HG02623 (cell line): Measurements from ENCODE around the gene SLC25A21.
"Not testable (repeated sequence)": the region's sequence is repeated elsewhere in the genome, so short reads cannot be mapped to it uniquely, and the experiment has no call there.

Source experiments
- ATAC-seq: cut with Tn5 transposase; IDR thresholded peaks from one replicate; pipeline ENCODE4 v1.9.1; 2021; ENCODE audit warnings: moderate library complexity; ENCODE audit not compliant: unreplicated experiment

SLC25A21 gene

DNA sequence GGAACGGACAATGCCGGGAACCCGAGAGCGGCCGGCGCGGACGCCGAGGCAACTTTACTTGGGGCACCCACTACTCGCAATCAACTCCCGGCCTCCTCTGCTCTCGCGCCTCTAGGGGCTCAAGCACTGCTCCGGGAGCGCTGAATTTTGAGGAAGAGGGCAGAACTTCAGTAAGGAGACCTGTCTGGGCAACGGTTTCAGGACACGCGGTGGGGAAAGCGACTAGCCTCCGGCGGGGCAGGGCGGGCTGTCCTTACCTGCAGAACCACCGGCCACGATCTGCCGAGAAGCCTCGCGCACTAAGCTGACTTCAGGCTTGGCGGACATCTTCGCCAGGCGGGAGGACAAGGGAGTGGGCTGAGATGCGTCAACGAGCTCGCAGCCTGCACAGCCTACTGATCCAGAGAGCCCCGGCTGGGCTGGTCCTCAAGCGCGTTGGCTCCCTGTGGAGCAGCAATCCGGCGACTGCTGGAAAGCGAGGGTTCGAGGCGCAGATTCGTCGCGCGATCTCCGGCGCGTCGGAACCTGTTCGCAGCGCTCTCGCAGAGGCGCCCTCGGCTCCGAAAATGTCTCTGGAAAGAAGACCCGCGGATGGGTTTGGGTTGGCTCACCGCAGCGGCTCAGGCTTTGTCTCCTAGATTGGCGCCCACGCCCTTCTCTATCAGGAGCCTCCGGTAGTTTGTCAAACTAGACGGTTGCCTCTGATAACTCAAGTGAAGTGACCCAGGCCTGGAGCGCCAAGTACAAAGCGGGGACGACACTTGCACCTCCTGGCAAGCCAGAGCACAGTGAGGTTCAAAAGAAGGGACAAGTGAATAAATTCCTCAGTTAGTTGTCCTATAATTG lies at the start of gene SLC25A21:
Gene SLC25A21 (minus strand): TSS at position 583 of the 846 bp plus-strand sequence.
- no peak for ATAC-seq

DNA sequence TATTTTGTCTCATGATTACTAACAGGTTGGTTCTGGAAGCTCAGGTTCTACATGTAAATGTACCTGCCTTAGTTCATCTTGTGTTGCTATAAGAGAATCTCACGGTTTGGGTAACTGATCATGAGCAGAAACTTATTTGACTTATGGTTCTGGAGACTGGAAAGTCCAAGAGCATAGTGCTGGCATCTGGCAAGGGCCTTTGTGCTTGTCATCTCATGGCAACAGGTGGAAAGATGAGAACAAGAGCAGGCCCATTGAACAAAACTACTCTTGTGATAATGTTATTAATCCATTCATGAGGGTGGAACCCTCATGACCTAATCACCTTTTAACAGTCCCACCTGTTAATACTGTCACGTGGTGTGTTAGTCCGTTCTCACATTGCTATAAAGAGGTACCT lies 48.7 kb upstream of the SLC25A21 start:
- ATAC-seq: no peak

DNA sequence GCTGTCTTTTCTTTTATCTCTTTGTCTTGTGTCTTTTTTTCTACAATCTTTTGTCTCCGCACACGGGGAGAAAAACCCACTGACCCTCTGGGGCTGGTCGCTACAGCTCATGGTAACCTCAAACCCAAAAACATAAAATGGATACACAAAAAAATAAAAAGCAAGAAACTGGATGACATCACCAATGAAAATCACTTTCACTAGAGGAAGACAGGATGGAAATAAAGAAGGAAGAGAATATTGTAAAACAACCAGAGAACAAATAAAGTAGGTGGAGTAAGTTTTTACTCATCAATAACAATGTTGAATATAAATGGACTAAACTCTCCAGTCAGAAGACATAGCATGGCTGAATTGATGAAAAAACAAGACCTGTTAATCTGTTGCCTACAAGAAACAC lies 42.9 kb upstream of the SLC25A21 start:
- no peak for ATAC-seq

DNA sequence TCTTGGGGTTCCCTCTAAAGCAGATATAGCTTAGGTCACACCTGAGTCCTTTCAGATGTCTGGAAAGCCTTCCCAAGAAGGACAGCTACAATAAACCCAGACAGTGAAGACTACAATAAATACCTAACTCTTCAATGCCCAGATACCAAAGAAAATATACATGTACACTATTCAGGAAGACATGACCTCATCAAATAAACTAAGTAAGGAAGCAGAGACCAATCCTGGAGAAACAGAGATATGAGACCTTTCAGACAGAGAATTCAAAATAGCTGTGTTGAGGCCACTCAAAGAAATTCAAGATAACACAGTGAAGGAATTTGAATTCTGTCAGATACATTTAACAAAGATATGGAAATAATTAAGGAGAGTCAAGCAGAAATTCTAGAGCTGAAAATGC lies 40.6 kb upstream of the SLC25A21 start:
- no peak for ATAC-seq

DNA sequence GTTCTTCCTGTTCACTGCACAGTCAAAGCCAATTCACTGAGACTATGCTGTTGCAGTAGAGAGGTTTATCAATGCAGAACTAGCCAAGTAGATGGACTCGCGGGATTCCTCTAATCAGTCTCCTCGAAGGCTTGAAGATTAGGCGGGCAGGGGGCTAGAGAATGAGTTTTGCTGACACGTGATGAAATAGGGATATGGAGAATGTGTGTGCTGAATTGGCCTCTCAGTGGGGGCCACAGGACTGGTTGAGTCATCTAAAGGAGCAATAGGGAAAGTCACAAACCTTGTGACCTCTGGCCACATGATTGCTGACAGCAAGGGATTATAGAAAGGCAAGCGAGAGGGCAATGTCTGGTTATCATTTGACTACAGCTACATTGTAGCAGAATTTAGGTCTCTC lies 38.0 kb upstream of the SLC25A21 start:
- ATAC-seq: no peak

DNA sequence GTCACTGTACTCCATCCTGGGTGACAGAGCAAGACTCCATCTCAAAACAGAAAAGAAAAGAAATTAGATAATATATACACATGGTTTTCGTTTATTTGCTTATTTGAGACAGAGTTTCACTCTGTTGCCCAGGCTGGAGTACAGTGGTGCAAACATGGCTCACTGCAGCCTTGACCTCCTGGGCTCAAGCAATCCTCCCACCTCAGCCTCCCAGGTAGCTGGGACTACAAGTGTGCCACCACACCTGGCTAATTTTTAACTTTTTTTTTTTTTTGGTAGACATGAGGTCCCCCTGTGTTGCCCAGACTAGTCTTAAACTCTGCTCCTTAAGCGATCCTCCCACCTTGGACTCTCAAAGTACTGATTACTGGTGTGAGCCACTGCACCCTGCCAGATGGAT lies 37.2 kb upstream of the SLC25A21 start:
- not testable (repeated sequence) for ATAC-seq

DNA sequence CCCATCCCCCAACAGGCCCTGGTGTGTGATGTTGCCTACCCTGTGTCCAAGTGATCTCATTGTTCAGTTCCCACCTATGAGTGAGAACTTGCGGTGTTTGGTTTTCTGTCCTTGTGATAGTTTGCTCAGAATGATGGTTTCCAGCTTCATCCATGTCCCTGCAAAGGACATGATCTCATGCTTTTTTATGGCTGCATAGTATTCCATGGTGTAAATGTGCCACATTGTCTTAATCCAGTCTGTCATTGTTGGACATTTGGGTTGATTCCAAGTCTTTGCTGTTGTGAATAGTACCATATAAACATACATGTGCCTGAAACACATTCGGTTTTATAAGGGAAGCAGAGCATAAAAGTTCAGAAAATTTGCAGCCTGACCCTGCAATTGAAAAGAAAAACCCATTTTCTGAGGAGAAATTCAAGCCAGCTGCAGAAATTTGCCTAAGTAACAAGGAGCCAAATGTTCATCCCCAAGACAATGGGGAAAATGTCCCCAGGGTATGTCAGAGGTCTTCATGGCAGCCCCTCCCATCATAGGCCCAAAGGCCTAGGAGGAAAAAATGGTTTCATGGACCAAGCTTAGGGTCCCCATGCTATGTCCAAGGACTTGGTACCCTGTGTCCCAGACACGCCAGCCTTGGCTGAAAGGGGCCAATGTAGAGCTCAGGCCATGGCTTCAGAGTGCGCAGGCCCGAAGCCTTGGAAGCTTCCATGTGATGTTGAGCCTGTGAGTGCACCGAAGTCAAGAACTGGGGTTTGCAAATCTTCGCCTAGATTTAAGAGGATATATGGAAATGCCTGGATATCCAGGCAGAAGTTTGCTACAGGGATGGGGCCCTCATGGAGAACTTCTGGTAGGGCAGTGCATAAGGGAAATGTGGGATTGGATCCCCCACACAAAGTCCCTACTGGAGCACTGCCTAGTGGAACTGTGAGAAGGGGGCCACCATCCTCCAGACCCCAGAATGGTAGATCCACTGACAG lies 33.5 kb upstream of the SLC25A21 start:
- not testable (repeated sequence) for ATAC-seq

DNA sequence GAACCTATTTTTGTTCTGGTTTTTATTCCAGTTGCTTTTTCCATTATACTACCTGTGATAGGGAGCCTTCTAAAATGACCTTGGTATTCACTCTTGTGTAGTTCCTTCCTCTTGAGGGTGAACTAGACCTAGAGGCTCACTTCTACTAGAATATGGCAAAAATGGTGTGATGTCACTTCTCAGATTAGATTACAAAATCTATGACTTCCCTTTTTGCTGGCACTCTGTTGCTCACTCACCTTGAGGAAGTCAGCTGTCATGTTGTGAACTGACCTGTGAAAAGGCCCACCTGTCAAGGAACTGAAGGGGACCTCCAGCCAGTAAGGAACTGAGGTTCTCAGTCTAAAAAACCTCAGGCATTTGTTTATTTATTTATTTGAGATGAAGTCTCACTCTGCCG lies 31.0 kb upstream of the SLC25A21 start:
- ATAC-seq: no peak

DNA sequence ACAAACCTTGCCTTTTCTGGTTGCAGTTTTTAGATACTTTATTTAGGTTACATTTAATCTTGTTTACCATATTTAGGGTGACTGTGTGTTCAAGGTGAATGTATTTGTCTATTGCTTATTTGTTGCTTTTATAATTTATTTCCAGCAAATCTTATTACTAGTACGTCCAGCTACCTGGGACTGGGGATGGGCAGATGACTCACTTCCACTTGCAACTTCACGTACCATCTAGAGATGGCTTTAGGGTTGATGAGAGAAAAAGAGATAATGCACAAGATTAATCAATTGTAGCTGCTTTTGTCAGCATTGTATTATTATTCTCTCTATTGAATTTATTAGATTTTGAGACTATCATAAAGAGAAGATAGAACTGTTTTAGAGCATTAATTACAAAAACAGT lies 30.4 kb upstream of the SLC25A21 start:
- no peak for ATAC-seq

DNA sequence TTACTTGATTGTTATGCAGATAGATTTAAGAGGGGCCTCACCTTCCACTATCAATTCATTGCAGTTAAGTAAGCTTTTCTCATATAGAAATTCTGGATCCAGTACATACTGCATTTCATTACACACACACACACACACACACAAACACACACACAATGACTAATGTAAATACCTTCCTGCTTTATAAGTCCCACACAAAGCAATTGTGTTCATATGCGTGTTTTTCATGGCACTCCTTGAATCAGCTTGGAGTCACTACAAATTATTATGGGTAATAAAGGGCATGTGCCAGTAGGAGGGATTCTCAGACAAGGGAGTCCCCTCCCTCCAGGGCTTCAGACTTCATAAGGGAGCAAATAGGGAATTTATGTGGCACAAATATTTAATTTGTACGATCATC lies 29.9 kb upstream of the SLC25A21 start:
- ATAC-seq: no peak

DNA sequence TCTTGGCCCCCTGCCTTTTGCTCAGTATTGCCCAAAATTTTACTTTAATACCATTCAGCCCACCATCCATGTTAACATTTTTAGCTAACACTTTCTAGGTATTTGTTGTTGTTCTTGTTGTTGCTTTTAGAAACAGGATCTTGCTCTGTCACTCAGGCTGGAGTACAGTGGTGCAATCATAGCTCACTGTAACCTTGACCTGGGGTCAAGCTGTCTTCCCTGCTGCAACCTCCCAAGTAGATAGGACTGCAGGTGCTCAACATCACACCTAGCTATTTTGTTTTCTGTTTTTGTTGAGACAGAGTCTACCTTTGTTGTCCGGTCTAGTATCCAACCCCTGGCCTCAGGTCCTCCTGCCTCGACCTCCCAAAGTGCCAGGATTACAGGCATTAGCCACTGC lies 29.3 kb upstream of the SLC25A21 start:
- no peak for ATAC-seq

DNA sequence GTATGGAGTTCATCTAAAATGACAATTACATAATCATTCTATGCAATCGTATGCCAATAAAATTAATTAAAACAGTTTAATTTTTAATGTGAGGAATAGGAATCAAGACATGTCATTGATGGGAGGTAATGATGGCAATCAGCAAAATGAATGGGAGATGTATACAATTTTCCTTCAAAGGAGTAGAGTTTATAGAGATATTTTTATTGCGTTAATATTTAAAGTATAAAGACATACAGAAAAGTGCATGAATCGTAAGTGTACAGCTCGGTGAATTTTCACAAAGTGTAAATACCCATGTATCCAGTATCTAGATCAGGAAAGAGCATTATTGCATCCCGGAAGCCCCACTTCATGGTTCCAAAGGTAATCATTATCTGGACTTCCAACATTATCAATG lies 26.5 kb upstream of the SLC25A21 start:
- ATAC-seq: no peak

DNA sequence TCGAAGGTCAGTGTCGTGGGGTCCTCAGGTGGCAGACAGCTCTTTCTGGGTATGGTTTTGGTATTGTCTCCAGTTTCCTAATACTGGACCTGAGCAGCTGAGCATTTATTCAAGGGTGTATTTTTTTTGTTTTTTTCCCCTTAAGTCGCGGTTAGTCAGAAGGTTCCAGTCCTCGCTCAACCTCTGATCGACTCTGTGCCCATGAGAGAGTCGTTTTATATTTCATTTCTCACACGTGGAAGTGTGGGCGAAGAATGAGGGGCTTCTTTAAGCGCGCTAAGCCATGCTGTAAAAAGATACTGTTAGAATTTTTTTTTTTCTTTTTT lies 25.8 kb upstream of the SLC25A21 start:
- no peak for ATAC-seq

DNA sequence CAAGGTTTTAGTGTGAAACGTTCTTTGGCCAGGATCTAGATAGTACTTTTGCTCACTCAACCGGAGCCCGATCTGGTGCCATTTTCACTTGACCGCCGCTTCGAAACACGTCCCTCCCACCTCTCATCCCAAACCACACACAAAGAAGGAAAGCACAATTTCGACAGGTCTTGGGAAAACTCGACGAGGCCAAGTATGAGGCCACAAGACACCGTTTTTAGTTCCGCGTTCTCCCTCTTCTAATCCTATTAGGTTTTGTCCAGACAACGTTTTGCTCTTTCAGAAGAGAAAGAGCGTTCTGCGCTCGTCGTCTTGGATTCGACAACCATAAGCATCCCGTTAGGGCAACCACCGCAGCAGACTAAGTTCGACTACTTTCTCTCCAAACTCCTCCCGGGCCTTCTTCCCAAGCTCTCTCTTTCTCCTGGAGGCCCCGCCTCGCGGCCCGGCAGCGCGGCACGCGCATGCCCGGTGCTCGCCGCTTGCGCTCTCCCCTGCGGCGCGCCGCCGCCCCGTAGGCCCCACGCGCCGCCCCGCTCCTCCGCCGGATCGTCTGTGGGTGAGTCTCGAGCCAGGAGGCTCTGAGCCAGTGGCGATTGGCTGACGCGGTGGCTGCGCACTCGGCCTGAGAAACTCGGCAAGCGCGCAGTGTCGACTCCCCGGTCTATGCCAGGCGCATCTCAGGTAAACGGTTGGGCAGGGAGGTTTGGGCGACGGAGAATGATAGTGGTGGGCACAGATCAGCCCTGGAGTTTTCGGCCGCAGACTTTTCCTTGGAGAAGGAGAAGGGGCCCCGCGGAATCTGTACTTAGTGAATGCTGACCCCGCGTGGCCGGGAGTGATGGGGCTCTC lies 25.2 kb upstream of the SLC25A21 start, which contains the start of gene MIPOL1:
Gene MIPOL1 (plus strand): TSS at position 517 of the 852 bp plus-strand sequence. CDS start 49,952 bp downstream, outside the sequence.
- ATAC-seq: no peak

DNA sequence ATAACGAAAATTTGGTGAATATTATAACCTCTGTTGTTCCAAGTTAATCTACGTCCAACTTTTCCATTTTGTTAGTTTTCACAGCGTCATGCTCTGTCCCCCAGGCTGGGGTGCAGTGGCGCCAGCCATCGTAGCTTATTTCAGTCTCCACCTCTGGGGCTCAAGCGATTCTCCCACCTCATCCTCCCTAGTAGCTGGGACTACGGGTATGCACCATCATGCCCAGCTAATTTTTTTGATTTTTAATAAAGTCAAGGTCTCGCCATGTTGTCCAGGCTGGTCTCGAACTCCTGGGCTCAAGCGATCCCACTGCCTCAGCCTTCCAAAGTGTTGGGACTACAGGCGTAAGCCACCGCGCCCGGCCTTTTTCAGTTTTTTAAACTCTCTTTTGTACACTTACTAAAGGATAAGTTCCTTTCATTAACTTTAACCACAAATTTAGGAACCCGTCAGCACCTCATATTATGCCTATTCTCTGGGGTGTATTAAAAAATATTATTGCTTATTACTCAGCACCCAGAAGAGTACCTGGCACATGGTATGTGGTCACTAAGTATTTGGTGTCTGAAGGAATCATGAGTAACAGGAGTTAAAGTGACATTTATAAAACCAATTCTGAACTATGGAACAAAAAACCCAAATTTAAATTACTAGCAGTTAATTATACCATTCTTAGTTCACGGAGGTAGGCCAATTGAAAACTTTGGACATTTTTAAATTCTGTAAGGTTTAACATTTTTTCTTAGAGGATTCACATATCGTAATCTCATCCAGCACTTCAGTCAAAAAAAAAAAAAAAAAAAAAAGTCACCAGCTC lies 24.4 kb upstream of the SLC25A21 start:
- no peak for ATAC-seq

DNA sequence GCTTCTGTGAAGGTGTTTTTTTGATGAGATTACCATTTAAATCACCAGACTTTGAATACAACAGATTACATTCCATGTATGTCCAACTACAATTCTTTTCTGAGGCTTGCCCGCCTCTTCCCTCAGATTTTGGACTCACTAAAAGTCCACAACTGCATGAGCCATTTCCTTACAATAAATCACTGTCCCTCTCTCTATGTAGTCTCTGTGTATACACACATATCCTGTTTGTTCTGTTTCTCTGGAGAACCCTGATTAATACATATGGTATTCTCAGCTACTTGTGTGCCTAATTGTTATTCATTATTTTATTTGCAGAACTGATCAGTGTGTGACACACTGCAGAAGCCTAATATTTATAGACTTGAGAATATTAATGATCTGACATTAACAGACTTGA lies 22.9 kb upstream of the SLC25A21 start:
- no peak for ATAC-seq

DNA sequence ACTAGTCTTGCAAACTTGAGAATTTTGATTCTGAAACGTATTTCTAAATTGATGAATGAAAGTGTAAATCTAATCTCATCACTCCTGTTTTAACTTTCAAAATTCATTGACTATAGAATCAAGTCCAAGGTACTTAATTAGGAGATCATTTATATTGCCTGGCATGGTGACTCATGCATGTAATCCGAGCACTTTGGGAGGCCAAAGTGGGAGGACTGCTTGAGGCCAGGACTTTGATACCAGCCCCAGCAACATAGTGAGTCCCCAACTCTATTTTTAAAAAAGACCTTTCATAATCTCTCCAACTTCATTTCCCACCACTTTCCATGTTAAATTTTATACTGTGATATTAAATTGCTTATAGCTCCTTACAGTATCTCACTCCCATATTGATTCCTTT lies 22.3 kb upstream of the SLC25A21 start:
- ATAC-seq: no peak

DNA sequence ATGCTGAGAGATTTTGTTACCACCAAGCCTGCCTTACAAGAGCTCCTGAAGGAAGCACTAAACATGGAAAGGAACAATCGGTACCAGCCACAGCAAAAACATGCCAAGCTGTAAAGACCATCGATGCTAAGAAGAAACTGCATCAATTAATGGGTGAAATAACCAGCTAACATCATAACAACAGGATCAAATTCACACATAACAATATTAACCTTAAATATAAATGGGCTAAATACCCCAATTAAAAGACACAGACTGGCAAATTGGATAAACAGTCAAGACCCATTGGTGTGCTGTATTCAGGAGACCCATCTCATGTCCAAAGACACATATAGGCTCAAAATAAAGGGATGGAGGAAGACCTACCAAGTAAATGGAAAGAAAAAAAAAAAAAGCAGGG lies 17.3 kb upstream of the SLC25A21 start:
- ATAC-seq: not testable (repeated sequence)

DNA sequence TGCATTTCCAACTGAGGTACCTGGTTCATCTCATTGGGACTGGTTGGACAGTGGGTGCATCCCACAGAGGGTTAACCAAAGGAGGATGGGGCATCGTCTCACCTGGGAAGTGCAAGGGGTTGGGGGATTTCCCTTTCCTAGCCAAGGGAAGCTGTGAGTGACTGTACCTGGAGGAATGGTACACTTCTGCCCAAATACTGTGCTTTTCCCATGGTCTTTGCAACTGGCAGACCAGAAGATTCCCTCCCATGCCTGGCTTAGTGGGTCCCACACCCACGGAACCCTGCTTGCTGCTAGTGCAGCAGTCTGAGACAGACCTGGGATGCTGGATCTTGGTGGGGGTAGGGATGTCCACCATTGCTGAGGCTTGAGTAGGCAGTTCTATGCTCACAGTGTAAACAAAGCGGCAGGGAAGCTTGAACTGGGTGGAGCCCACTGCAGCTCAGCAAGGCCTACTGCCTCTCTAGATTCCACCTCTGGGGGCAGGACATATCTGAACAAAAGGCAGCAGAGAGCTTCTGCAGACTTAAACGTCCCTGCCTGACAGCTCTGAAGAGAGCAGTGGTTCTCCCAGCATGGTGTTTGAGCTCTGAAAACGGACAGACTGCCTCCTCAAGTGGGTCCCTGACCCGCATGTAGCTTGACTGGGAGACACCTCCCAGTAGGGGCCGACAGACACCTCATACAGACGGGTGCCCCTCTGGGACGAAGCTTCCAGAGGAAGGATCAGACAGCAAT lies 15.6 kb upstream of the SLC25A21 start:
- not testable (repeated sequence) for ATAC-seq
